Neural progenitor cell (in vitro differentiated cells): ENCODE measurements around the gene EYS.

Experiments
- CTCF ChIP-seq: fragments of 200-600 bp; sonication (generic); IDR thresholded peaks from 2 replicates; pipeline ENCODE4 v1.5.1; 2017; ENCODE audit warnings: antibody characterized with exemption, mild to moderate bottlenecking
- EZH2phosphoT487 ChIP-seq: fragments of 200-600 bp; sonication (generic); IDR thresholded peaks from 2 replicates; pipeline ENCODE4 v1.6.1; 2017; ENCODE audit warnings: antibody characterized with exemption

- no peak for TF ChIP-seq CTCF
- TF ChIP-seq EZH2phosphoT487, result no peak
Measured at GRCh38 chr6:63677282-63677681, 2029.7 kb downstream of the EYS start.
